ENCODE measurements around the gene MOGAT3. TPM values are rescaled to one million over a fixed set of nuclear protein-coding genes. Genes with fewer than 3 reads are reported as not detected.

MOGAT3 gene
- total and polyA plus RNA-seq, 9 of the 15 experiments (the other 6 are each of a cell fraction or from before 2014, with no cell fraction given) = 0.07 to 0.17 (median 0.13) TPM; not detected in 6

GRCh38 chr7:101205901-101206664 is 5.2 kb upstream of the MOGAT3 start:
- FAIRE-seq = no peak
- Histone ChIP-seq H3K4me2 (ENCODE audit: insufficient read depth, low read length) (no peak overlapping the region), H3K9ac (ENCODE audit: insufficient read depth in 1 of 2, low read depth in 2 of 2, low read length in 2 of 2) (peak overlapping the region in 1 of 2 experiments; percentile 20; a peak in 2 of 4 replicates), H4K20me1 (replicated peaks; ENCODE audit: control insufficient read depth, insufficient read depth, low read length) (no peaks in the 10 kb centered on the region), H3K27ac (ENCODE audit: extremely low read depth, low read depth, low read length) (no peak overlapping the region), H3K4me3 (no peak overlapping the region), H3K9me3 (replicated peaks; ENCODE audit: control insufficient read depth, insufficient read depth, low read depth, low read length) (no peaks in the 10 kb centered on the region), H3K4me1 (replicated peaks in 1 of 2; ENCODE audit: control insufficient read depth in 2 of 2, insufficient read depth in 2 of 2, low read length in 2 of 2) (peaks cover 2 to 38% of the 10 kb centered on the region in 2 experiments), H3K36me3 (ENCODE audit: control insufficient read depth, insufficient read depth, low read length) (peaks cover 40% of the 10 kb centered on the region; the same call in 2 of the 3 replicates), H3K27me3 (ENCODE audit: control insufficient read depth in 2 of 2, insufficient read depth in 2 of 2, low read length in 2 of 2) (peaks cover 0 to 7% of the 10 kb centered on the region in 2 experiments; a peak in 1 of 5 replicates), H3K9me1 (ENCODE audit: control insufficient read depth, insufficient read depth, low read length) (no peaks in the 10 kb centered on the region), H3K79me2 (ENCODE audit: control insufficient read depth, insufficient read depth, low read length) (no peaks in the 10 kb centered on the region), H2AFZ (ENCODE audit: low read depth, low read length) (no peak overlapping the region)
- intact Hi-C loops (cut with micrococcal nuclease) (no loop called here), in situ Hi-C loops (cut with MboI) (no loop called here)
- no peak for ATAC-seq
- ChIA-PET CTCF (ENCODE audit: low intra/inter-chr PET ratio) (no interaction called here), POLR2A (interaction anchor here (1.1 kb wide), 1 partner anchor 17 kb away, joined by 3 read pairs; no protein-coding TSS in a partner anchor)
- DNase-seq (ENCODE audit: extremely low read depth in 1 of 4, low spot score in 3 of 4) = no peak
- TF ChIP-seq ZNF175 (CRISPR knock-in tag; IDR thresholded peaks at IDR 0.05; ENCODE audit: low read depth) (no peak), POLR2G (IDR thresholded peaks at IDR 0.05; ENCODE audit: low read depth, low read length) (peak; percentile 44)
- 89% methylated on average over 31 of the region's 32 CpGs for WGBS (ENCODE audit: insufficient coverage, low coverage, missing lambda C conversion rate)
- BruUV-seq (replicated peaks) = no TSS peak

All from K562 (cell line).